ENCODE data around the gene KAZALD1. TPM values are rescaled to one million over a fixed set of nuclear protein-coding genes. Genes with fewer than 3 reads are reported as not detected.
A peak's percentile ranks its signal among the peaks of the same experiment; 100 is the strongest.

KAZALD1 gene
- total and polyA plus RNA-seq, 10 of the 15 experiments (the other 5 are each of a cell fraction or from before 2014, with no cell fraction given): 0.10 to 4.3 (median 1.9) TPM

DNA sequence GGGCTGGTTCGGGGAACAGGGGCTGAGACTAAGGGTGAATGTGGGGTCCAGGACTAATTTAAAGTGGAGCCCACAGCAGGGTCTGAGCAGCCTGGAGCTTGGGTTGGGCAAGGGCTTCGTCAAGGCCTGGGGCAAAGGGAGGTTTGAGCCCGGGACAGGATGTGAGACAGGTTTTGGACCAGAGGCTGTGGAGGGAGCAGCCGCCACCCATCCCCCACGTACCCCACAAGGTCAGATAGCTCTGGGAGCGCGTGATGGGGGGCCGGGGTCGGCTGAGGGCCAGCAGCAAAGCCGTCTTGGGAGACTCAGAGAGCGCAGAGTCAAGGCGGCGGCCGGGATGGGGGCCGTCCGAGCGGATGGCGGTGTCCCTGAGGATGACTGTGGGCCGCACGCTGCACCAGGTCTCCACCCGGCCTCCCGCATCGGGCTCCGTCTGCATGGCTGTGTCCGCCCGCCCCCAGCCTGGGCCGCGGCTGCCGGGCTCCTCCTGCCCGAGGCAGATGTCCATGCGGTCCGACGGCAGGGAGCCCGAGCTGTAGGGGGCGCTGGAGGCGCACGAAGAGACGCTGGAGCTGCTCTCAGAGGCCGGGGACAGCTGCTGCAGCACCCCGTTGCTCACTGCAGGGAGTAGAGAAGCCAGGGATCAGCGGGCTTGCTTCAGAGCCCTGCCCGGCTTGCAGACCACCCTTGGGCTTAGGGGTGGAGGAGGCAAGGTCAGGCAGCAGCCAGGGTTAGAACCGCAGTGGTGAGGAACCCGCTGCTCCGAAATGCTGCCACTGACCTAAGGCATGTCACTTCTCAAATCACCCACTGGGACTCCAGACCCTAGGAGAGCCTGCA lies 43.0 kb upstream of the KAZALD1 start:
- ChIA-PET CTCF (interaction anchor here (0.6 to 6.8 kb wide), 16 partner anchors 11 to 676 kb away, joined by 3 to 91 read pairs (median 14); partner anchors contain the start of genes LZTS2, MRPL43, PDZD7 and SFXN3), SMC1A (ENCODE audit: uncharacterized antibody, unreplicated experiment) (interaction anchor here (1.0 to 1.4 kb wide), 2 partner anchors 10 to 24 kb away, joined by 3 to 5 read pairs; no protein-coding TSS in a partner anchor), RAD21 (ENCODE audit: unreplicated experiment) (interaction anchor here (0.7 to 2.6 kb wide), 13 partner anchors 10 to 123 kb away, joined by 3 to 13 read pairs (median 6); partner anchors contain the start of genes KAZALD1, PDZD7 and SFXN3), POLR2A (no interaction called here)
- H3K36me3 ChIP-seq (ENCODE audit: control insufficient read depth in 2 of 2, insufficient read depth in 2 of 2, low read length in 1 of 2): no peaks in the 10 kb centered on the region
- ATAC-seq (peak; percentile 87), DNase-seq (ENCODE audit: low read depth, low spot score) (no peak), FAIRE-seq (no peak)
- H3K4me1 ChIP-seq (ENCODE audit: control insufficient read depth, insufficient read depth, low read length): peaks cover 9% of the 10 kb centered on the region
- no peak overlapping the region for H3K4me3 ChIP-seq
- peaks cover 10% of the 10 kb centered on the region in 2 experiments for H3K27me3 ChIP-seq (replicated peaks in 1 of 2; ENCODE audit: control insufficient read depth in 2 of 2, insufficient read depth in 2 of 2, low read length in 1 of 2)
- in situ Hi-C loops (cut with MboI) (no loop called here), intact Hi-C loops (cut with micrococcal nuclease; ENCODE audit: unreplicated experiment) (no loop called here)
- no peak overlapping the region for H3K9ac ChIP-seq (ENCODE audit: control insufficient read depth, insufficient read depth, low read length)
- no TSS peak for BruUV-seq (replicated peaks)
- peak overlapping the region; percentile 41; the same call in 1 of the 2 replicates for H2AFZ ChIP-seq (ENCODE audit: control insufficient read depth, low read depth, low read length)
- 34% methylated on average over 43 of the region's 45 CpGs for WGBS (ENCODE audit: insufficient coverage, insufficient replicate concordance, low lambda C conversion rate, missing lambda C conversion rate)
- H3K79me2 ChIP-seq (ENCODE audit: control insufficient read depth, insufficient read depth, low read length): no peaks in the 10 kb centered on the region
- no peak overlapping the region for H3K27ac ChIP-seq (ENCODE audit: control insufficient read depth, insufficient read depth)
- peak overlapping the region; percentile 48 for H3K4me2 ChIP-seq (ENCODE audit: control insufficient read depth, insufficient read depth)
- no peaks in the 10 kb centered on the region for H3K9me3 ChIP-seq (replicated peaks; ENCODE audit: control insufficient read depth, insufficient read depth, low read length)
- H4K20me1 ChIP-seq (ENCODE audit: control insufficient read depth, insufficient read depth): no peaks in the 10 kb centered on the region
- TF ChIP-seq CBFB (IDR thresholded peaks at IDR 0.05; ENCODE audit: low read depth) (no peak), SREBF1 (IDR thresholded peaks at IDR 0.05; ENCODE audit: low read length) (no peak), TCF3 (IDR thresholded peaks at IDR 0.05; ENCODE audit: borderline replicate concordance, insufficient read depth, low read depth, low read length) (0 out of 2 replicates have a peak, but pooled peaks have one; percentile 45), ZNF274 (IDR thresholded peaks at IDR 0.05; ENCODE audit: insufficient read depth, insufficient read length) (no peak), GABPA (IDR thresholded peaks at IDR 0.05; ENCODE audit: low read depth) (no peak), BRCA1 (IDR thresholded peaks at IDR 0.05; ENCODE audit: low read depth, low read length) (no peak), CREM (IDR thresholded peaks at IDR 0.05; ENCODE audit: low read depth) (no peak), ZSCAN29 (IDR thresholded peaks at IDR 0.05) (0 out of 2 replicates have a peak, but pooled peaks have one; percentile 46), ASH2L (IDR thresholded peaks at IDR 0.05; ENCODE audit: borderline replicate concordance, low read depth) (no peak), TCF12 (IDR thresholded peaks at IDR 0.05; ENCODE audit: low read depth, low read length) (0 out of 2 replicates have a peak, but pooled peaks have one; percentile 24), MEF2B (IDR thresholded peaks at IDR 0.05; ENCODE audit: partially characterized antibody, poor library complexity, severe bottlenecking) (no peak), RFX5 (IDR thresholded peaks at IDR 0.05; ENCODE audit: low read depth, low read length) (no peak), EED (IDR thresholded peaks at IDR 0.05; ENCODE audit: low read depth) (0 out of 2 replicates have a peak, but pooled peaks have one; percentile 8), BACH1 (IDR thresholded peaks at IDR 0.05; ENCODE audit: borderline replicate concordance) (no peak)
- TF ChIP-seq, protein P1, sequence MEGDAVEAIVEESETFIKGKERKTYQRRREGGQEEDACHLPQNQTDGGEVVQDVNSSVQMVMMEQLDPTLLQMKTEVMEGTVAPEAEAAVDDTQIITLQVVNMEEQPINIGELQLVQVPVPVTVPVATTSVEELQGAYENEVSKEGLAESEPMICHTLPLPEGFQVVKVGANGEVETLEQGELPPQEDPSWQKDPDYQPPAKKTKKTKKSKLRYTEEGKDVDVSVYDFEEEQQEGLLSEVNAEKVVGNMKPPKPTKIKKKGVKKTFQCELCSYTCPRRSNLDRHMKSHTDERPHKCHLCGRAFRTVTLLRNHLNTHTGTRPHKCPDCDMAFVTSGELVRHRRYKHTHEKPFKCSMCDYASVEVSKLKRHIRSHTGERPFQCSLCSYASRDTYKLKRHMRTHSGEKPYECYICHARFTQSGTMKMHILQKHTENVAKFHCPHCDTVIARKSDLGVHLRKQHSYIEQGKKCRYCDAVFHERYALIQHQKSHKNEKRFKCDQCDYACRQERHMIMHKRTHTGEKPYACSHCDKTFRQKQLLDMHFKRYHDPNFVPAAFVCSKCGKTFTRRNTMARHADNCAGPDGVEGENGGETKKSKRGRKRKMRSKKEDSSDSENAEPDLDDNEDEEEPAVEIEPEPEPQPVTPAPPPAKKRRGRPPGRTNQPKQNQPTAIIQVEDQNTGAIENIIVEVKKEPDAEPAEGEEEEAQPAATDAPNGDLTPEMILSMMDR (IDR thresholded peaks at IDR 0.05 in 2 of 3, conservative IDR thresholded peaks at IDR 0.05 in 1 of 3; ENCODE audit: control insufficient read depth in 2 of 3, extremely low read depth in 1 of 3, insufficient read depth in 1 of 3, low read depth in 3 of 3, low read length in 3 of 3): peak; percentile 61 to 77 (median 61)
- TF ChIP-seq, protein P2, sequence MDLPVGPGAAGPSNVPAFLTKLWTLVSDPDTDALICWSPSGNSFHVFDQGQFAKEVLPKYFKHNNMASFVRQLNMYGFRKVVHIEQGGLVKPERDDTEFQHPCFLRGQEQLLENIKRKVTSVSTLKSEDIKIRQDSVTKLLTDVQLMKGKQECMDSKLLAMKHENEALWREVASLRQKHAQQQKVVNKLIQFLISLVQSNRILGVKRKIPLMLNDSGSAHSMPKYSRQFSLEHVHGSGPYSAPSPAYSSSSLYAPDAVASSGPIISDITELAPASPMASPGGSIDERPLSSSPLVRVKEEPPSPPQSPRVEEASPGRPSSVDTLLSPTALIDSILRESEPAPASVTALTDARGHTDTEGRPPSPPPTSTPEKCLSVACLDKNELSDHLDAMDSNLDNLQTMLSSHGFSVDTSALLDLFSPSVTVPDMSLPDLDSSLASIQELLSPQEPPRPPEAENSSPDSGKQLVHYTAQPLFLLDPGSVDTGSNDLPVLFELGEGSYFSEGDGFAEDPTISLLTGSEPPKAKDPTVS (IDR thresholded peaks at IDR 0.05; ENCODE audit: low read depth, low read length): no peak
- TF ChIP-seq, protein P3, sequence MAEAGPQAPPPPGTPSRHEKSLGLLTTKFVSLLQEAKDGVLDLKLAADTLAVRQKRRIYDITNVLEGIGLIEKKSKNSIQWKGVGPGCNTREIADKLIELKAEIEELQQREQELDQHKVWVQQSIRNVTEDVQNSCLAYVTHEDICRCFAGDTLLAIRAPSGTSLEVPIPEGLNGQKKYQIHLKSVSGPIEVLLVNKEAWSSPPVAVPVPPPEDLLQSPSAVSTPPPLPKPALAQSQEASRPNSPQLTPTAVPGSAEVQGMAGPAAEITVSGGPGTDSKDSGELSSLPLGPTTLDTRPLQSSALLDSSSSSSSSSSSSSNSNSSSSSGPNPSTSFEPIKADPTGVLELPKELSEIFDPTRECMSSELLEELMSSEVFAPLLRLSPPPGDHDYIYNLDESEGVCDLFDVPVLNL (IDR thresholded peaks at IDR 0.05; ENCODE audit: low read depth, low read length): no peak

Data from GM12878 (cell line).